HG02943 (cell line): ENCODE results near the gene TBC1D25.
"Not testable (repeated sequence)": the region's sequence is repeated elsewhere in the genome, so short reads cannot be mapped to it uniquely, and the experiment has no call there.

Experiments used
- ATAC-seq: cut with Tn5 transposase; IDR thresholded peaks from one replicate; pipeline ENCODE4 v1.9.1; 2021; ENCODE audit warnings: mild to moderate bottlenecking, low read depth, moderate library complexity; ENCODE audit not compliant: unreplicated experiment

The TBC1D25 gene

GRCh38 chrX:48514868-48515460 lies 24.6 kb upstream of the TBC1D25 start:
- no peak for ATAC-seq

DNA sequence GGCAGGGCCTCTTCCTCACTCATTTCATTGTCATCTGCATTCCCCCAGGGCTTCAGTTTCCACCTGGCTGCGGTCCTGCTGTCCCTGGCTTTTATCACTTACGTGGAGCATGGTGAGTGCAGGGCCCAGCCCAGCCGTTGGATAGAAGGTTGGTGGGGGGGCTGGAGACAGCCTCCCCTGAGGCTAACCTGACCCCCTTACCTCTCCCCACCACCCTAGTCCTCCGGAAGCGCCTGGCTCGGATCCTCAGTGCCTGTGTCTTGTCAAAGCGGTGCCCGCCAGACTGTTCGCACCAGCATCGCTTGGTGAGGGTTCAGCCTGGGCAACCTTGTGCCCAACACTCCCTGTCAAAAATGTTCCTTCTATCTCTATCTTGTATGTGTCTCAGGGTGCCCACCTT lies 23.7 kb upstream of the TBC1D25 start:
- ATAC-seq: no peak

DNA sequence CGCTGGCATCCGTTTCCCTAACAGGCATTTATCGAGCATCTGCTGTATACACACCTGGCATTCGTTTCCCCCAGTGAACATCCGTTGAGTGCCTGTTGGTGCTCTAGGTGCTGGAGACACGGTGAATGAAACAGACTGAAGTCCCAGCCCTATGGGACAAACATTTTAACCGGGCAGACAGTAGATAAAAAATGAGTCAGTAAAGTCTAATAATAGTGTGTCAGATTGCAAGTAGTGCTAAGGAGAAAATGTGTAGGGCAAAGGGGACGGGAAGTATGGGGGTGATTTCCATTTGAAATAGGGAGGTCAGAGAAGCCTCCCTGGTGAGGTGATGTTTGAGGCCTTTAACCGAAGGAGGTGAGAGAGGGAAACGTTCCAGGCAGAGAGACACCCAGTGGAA lies 23.2 kb upstream of the TBC1D25 start:
- no peak for ATAC-seq

DNA sequence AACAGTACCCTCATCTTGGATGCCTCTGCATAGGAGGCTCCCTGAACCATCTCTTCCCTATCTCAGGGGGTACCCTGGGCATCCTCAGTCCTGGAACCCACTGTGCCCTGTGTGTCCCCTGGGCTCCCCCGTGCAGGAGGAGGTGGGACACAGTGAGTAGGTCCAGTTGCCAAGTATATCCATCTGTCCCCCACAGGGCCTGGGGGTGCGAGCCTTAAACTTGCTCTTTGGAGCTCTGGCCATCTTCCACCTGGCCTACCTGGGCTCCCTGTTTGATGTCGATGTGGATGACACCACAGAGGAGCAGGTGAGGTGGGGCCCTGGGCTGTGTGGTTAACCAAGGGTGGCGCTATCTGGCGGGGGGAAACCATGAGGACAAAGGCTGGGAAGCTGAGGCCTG lies 22.5 kb upstream of the TBC1D25 start:
- no peak for ATAC-seq

- ATAC-seq: not testable (repeated sequence)
Observed at GRCh38 chrX:48519481-48519880, 20.0 kb upstream of the TBC1D25 start.

DNA sequence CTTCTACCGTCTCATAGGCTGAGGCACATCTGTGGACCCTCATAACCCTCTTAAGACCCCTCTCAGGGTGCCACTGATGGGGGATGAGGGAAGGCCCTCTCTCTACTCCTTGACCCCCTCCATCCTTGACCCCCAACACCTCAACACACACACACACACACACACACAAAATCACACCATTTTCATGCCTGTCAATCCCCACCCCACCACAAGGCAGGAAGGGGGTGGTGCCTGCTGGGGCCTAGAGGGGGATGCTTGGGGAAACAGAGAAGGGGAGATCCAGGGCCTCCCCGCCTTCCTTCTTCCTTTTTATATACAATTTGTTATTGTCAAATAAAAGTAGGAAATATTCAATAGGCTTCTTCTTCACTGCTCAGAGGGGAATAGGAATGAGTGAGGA lies 19.1 kb upstream of the TBC1D25 start:
- ATAC-seq: no peak

- no peak for ATAC-seq
Observed at GRCh38 chrX:48520976-48521352, 18.6 kb upstream of the TBC1D25 start.

DNA sequence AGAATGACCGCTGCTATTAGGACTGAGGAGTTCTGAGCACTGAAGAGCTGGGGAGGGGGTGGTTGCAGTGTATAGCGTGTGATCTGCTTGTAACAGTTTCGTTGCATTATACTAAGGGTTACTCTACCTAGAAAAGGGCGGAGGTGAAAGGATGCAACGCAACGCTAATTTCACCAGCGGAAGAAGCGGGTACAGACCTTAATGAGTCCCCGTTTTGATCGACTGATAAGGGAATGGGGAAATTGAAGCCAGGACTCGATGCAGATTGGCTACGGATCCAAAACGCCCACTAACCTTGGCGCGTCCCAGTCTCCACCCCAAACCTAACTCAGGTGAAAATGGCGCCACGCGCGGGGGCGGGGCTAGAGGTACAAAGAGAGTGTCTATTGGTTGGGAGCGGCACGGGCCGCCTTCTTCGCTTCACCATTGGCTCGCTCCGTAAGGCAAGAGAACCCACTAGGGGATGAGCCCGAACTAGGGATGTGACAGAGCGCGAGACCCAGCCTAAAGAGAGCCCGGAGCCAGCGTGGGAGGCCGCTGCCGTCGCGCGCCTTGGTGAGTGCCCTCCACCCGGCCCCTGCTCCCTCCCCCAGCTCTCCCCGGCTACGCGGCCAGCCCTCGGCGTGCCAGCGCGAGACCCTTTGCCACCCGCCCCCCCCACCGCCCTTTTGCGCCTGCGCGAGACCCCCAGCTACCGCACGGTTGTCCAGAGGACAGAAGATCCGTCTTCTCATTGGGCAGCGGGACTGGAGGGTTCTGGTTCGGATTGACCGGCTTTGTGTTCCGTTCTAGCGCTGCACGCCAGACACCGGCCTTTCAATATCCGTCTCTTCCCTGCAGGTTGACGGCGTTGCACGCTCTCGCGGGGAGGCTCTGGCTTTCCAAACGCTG lies 17.9 kb upstream of the TBC1D25 start, which contains the start of gene EBP:
Gene EBP, plus strand, starts transcription at position 456 of the 891 bp plus-strand sequence. CDS start 1,964 bp downstream, outside the sequence.
- peak; percentile 87 for ATAC-seq

DNA sequence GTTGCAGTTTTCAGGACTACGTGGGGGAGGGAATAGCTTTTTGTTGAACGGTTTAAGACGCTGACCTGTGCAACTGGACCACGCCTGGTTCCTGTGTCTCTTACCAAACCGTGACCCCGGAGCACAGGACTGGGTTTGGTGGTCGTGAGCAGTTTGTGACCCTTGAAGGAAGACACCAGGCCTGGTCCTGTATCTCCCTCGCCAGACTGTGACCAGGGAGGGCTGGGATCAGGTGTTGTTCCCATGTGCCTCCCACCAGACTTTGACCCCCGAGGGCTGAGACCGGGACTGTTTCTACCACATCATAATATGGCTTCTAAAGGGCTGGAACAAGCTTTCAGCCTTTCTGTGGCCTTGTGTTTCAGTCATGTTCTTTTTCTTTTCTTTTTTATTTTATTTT lies 17.2 kb upstream of the TBC1D25 start:
- ATAC-seq: no peak

- no peak for ATAC-seq
Observed at GRCh38 chrX:48523682-48524081, 15.8 kb upstream of the TBC1D25 start.

DNA sequence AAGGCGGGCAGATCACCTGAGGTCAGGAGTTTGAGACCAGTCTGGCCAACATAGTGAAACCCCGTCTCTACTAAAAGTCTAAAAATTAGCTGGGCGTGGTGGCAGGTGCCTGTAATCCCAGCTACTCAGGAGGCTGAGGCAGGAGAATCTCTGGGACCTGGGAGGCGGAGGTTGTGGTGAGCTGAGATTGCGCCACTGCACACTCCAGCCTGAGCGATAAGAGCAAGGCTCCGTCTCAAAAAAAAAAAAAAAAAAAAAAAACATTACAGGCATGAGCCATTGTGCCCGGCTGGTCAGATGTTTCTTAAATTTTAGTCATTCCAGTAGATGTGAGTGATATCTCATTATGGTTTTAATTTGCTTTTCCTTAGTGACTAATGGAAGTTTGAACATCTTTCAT lies 13.7 kb upstream of the TBC1D25 start:
- ATAC-seq: not testable (repeated sequence)

DNA sequence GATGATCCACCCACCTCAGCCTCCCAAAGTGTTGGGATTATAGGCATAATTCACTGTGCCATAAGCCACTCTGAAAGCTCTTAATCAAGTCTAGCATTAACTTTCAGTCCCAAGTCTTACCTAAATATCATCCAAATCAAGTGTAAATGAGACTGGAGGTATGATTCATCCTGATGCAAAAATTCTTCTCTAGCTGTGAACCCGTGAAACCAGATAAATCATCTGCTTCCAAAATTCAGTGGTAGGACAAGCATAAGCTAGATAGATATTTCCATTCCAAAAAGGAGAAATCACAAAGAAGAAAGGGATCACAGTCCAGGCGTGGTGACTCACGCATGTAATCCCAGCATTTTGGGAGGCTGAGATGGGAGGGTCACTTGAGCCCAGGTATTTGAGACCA lies 8.8 kb upstream of the TBC1D25 start:
- no peak for ATAC-seq

GRCh38 chrX:48531358-48531959 lies 8.1 kb upstream of the TBC1D25 start:
- ATAC-seq: no peak

- ATAC-seq: no peak
Observed at GRCh38 chrX:48532161-48532560, 7.4 kb upstream of the TBC1D25 start.

GRCh38 chrX:48533165-48533564 lies 6.3 kb upstream of the TBC1D25 start:
- no peak for ATAC-seq

DNA sequence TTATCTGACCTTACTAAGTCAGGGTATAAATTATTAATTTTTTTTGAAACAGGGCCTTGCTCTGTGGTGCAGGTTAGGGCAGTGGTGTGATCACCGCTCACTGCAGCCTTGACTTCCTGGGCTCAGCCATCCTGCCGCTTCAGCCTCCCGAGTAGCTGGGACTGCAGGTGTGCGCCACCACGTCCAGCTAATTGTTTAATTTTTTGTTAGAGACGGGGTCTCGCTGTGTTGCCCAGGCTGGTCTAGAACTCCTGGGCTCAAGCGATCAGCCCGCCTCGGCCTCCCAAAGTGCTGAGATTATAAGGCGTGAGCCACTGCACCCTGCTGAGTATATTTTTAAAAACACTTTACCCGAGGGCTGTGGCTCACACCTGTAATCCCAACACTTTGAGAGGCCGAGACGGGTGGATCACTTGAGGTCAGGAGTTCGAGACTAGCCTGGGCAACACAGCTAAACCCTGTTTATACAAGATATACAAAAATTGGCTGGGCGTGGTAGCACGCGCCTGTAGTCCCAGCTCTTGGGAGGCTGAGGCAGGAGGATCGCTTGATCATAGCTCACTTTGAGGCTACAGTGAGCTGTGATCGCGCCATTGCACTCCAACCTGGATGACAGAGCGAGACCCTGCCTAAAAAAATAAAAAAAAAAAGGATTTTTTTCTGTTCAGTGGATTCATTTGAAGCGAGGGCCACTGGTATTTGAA lies 721 bp upstream of the TBC1D25 start:
- ATAC-seq: no peak

DNA sequence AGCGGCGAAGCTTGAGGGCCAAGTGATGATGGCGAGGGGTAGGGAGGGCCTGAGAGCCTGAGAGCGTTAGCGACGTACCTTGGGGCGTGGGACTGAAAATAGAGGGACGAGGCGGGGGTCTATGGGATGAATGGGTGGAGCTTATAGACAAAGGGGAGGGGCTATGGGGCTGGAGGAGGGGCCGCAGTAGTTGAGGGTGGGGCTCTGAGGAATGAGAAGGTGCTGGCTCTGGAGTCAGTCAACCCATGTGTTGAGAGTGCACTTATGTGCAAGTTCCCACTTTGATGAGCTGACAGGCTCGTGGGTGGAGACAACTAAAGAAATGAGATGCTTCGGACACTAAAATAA lies 488 bp downstream of the TBC1D25 start:
- ATAC-seq: no peak

- ATAC-seq: no peak
Observed at GRCh38 chrX:48540480-48540879, 966 bp downstream of the TBC1D25 start.

DNA sequence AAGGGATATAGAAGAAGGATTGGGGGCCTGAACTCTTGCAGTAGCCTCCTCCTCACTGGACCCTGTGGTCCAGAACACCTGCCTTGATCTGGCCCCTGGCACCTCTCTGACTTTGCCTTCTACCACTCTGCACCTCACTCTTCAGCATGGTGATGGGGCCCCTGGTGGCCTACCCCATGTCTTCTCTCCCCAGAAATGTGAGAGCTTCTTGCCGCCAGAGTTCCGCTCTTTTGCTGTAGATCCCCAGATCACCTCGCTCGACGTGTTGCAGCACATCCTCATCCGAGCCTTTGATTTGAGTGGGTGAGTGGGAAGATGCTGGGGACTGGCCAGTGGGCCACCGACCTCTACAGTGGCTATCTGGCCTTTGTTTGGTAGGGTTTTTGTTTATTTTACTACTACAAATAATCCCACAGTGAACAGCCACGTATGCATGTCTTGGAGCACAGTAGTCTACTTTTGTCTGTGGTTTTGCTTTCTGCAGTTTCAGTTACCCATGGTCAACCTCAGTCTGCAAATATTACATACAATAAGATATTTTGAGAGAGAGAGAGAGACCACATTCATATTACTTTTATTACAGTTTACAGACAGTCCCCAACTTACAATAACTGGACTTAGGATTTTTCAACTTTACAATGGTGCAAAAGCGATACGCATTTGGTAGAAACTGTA lies 1.8 kb downstream of the TBC1D25 start:
- ATAC-seq: peak; percentile 46

- ATAC-seq: no peak
Observed at GRCh38 chrX:48548871-48549270, 9.4 kb downstream of the TBC1D25 start.
